ENCODE data around the gene PCDHB12. TPM values are rescaled to one million over a fixed set of nuclear protein-coding genes. Genes with fewer than 3 reads are reported as not detected.

Gene PCDHB12
- total RNA-seq, 1 donor from 2014 or later: 0.68 TPM

Other genes starting within 250 kb of the PCDHB12 start
- 0.28 and 0.34 TPM in 2 replicates for gene PCDHAC2, start 242.2 kb upstream of the PCDHB12 start, total RNA-seq
- not detected in 2 replicates for gene PCDHB1, start 157.3 kb upstream of the PCDHB12 start, total RNA-seq
- gene PCDHB2, start 114.1 kb upstream of the PCDHB12 start, total RNA-seq: 0.88 and 1.4 TPM in 2 replicates
- 0.51 TPM in 2 replicates for gene PCDHB3, start 108.2 kb upstream of the PCDHB12 start, total RNA-seq
- 0.17 and 0.19 TPM in 2 replicates for gene PCDHB4, start 86.9 kb upstream of the PCDHB12 start, total RNA-seq
- gene PCDHB5, start 73.5 kb upstream of the PCDHB12 start, total RNA-seq: 1.2 and 1.7 TPM in 2 replicates
- gene PCDHB6, start 58.7 kb upstream of the PCDHB12 start, total RNA-seq: 0.05 and 0.17 TPM in 2 replicates
- 0.68 and 0.74 TPM in 2 replicates for gene PCDHB7, start 36.1 kb upstream of the PCDHB12 start, total RNA-seq
- gene PCDHB8, start 30.9 kb upstream of the PCDHB12 start, total RNA-seq: 0.14 and 0.34 TPM in 2 replicates
- 0.17 and 0.23 TPM in 2 replicates for gene PCDHB16, start 26.3 kb upstream of the PCDHB12 start, total RNA-seq
- 0.14 and 0.17 TPM in 2 replicates for gene PCDHB9, start 21.6 kb upstream of the PCDHB12 start, total RNA-seq
- 0.51 and 0.70 TPM in 2 replicates for gene PCDHB10, start 16.4 kb upstream of the PCDHB12 start, total RNA-seq
- 0.17 and 0.19 TPM in 2 replicates for gene PCDHB11, start 9.1 kb upstream of the PCDHB12 start, total RNA-seq
- gene PCDHB13, start 5.2 kb downstream of the PCDHB12 start, total RNA-seq: 1.4 TPM in 2 replicates
- gene PCDHB14, start 14.6 kb downstream of the PCDHB12 start, total RNA-seq: 0.98 and 1.0 TPM in 2 replicates
- gene PCDHB15, start 36.7 kb downstream of the PCDHB12 start, total RNA-seq: 0.65 and 1.0 TPM in 2 replicates
- 0.09 and 0.34 TPM in 2 replicates for gene SLC25A2, start 95.3 kb downstream of the PCDHB12 start, total RNA-seq
- 60.6 and 78.3 TPM in 2 replicates for gene TAF7, start 112.1 kb downstream of the PCDHB12 start, total RNA-seq
- 0.33 and 0.34 TPM in 2 replicates for gene PCDHGA1, start 121.8 kb downstream of the PCDHB12 start, total RNA-seq
- gene PCDHGA2, start 130.0 kb downstream of the PCDHB12 start, total RNA-seq: 1.4 TPM in 2 replicates
- gene PCDHGA3, start 135.1 kb downstream of the PCDHB12 start, total RNA-seq: 0.70 and 1.2 TPM in 2 replicates
- gene PCDHGB1, start 141.4 kb downstream of the PCDHB12 start, total RNA-seq: 1.4 and 1.5 TPM in 2 replicates
- gene PCDHGA4, start 146.3 kb downstream of the PCDHB12 start, total RNA-seq: 2.2 and 3.4 TPM in 2 replicates
- 0.51 and 1.7 TPM in 2 replicates for gene PCDHGB2, start 151.3 kb downstream of the PCDHB12 start, total RNA-seq
- gene PCDHGA5, start 155.4 kb downstream of the PCDHB12 start, total RNA-seq: 0.74 and 0.85 TPM in 2 replicates
- 3.6 and 3.7 TPM in 2 replicates for gene PCDHGB3, start 161.5 kb downstream of the PCDHB12 start, total RNA-seq
- gene PCDHGA6, start 165.2 kb downstream of the PCDHB12 start, total RNA-seq: 2.2 TPM in 2 replicates
- 1.0 and 1.3 TPM in 2 replicates for gene PCDHGA7, start 174.0 kb downstream of the PCDHB12 start, total RNA-seq
- gene PCDHGB4, start 179.0 kb downstream of the PCDHB12 start, total RNA-seq: 11.3 and 14.5 TPM in 2 replicates
- gene PCDHGA8, start 183.9 kb downstream of the PCDHB12 start, total RNA-seq: 0.74 and 1.4 TPM in 2 replicates
- 11.9 and 16.7 TPM in 2 replicates for gene PCDHGB5, start 189.2 kb downstream of the PCDHB12 start, total RNA-seq
- gene PCDHGA9, start 194.1 kb downstream of the PCDHB12 start, total RNA-seq: 2.9 and 3.6 TPM in 2 replicates
- gene PCDHGB6, start 199.3 kb downstream of the PCDHB12 start, total RNA-seq: 2.9 and 3.7 TPM in 2 replicates
- 4.7 and 6.0 TPM in 2 replicates for gene PCDHGA10, start 204.3 kb downstream of the PCDHB12 start, total RNA-seq
- 10.2 and 11.9 TPM in 2 replicates for gene PCDHGB7, start 209.0 kb downstream of the PCDHB12 start, total RNA-seq
- 6.8 and 10.6 TPM in 2 replicates for gene PCDHGA11, start 212.3 kb downstream of the PCDHB12 start, total RNA-seq
- gene PCDHGA12, start 221.8 kb downstream of the PCDHB12 start, total RNA-seq: 4.1 and 4.6 TPM in 2 replicates